NCI-H1105 (cell line): ENCODE measurements around the gene NPIPA8.
"Not testable (repeated sequence)": the region's sequence is repeated elsewhere in the genome, so short reads cannot be mapped to it uniquely, and the experiment has no call there.

Experiments used
- DNase-seq: peaks from one replicate; lab custom pipeline; 2025; lab: John Stamatoyannopoulos, UW

Gene NPIPA8

DNA sequence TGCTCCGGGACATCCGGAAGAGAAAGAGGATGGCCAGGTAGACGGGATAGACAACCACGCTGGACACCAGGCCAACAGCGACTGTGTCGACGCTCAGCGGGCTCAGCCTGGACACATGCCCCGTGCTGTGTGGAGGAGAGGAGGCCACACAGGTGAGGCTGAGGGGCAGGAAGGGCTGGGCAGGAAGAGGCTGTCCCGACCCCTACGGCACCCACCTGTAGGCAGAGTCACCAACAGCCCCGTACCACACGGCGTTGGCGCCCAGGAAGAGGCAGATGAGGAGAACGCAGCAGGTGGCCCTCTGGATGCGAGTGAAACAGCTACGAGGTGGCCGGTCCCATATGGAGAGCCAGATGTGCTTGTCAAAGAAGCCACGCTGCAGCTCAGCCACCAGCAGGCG is at the start of gene NPIPA8:
TSS of gene NPIPA8 (minus strand) at position 101 of the 400 bp plus-strand sequence. CDS start 4,074 bp downstream, outside the sequence.
- DNase-seq, result not testable (repeated sequence)

DNA sequence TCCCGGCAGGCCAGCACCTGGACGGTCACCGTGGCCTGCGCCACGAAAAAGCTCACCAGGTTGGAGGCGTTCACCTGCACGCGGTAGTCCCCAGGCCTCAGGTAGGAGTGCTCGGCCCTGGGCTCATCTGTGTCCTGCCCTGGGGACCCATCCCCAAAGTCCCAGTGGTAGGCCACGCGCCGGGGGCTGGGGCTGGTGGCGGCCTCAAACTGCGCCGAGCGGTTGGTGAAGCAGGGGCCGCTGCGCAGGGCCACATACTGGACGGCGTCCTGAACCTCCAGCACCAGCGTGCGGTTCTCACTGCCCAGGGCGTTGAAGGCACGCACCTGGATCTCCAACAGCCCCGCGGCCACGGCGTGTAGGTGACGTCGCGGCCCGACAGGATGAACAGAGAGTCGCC is 48.7 kb upstream of the NPIPA8 start:
- DNase-seq, result not testable (repeated sequence)

DNA sequence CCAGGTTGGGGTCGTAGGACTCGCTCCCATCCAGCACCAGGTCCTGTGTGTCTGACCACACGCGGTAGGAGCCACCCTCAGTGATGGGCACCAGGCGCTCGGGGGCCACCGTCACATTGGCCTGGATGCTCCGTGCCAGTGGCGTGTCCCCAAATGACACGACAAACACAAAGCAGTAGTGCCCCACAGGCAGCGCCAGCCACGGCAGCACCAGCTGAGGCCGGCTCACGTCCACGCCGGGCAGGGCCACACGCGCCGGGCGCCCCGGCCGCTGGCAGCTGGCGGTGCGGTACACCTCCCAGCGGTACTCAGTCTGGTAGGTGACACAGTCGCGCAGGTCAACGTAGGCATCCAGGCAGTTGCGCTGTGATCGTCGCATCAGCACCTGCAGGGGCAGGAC is 48.3 kb upstream of the NPIPA8 start:
- DNase-seq, result not testable (repeated sequence)

DNA sequence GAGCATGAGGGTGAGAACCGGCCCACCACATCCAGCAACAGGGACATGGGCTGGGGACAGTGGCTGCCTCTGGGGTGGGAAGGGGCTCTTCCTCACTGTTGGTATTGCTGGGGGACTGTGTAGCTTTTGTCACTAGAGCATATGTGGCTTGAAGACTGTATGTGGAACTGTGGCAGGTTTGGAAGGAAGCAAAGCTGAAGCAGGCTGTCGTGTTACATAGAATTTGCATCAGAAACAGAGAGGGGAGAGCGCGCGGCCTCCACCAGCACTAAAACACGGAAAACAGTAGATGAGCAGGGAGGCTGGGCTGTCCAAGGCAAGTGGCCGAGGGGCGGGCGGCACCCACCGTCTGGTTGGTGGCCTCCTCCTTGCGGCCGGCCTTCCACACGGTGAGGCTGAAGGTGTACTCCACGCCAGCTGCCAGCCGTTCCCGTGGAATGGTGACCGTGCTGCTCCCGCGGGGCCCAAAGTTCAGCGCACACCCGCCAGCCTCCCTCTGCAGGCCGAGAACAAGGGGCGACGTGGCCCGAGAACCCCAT is 47.6 kb upstream of the NPIPA8 start:
- DNase-seq, result not testable (repeated sequence)

DNA sequence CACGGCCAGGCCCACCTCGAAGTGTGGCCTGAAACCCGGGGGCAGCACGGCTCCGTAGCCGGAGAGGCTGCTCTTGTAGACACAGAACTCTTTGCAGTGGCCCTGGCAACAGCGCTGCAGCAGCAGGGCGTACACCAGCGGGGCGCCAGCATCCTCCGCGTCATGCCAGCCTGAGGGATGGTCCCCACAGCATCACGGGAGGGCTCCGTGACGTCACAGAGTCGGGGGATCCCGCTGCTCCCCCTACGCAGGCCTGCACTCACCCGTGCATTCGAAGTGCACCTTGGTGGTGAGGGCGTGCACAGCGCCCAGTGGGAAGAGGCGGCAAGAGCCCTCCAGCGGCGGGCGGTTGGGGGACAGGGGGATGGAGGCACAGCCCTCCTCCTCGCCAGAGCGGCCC is 46.2 kb upstream of the NPIPA8 start:
- DNase-seq, result not testable (repeated sequence)

DNA sequence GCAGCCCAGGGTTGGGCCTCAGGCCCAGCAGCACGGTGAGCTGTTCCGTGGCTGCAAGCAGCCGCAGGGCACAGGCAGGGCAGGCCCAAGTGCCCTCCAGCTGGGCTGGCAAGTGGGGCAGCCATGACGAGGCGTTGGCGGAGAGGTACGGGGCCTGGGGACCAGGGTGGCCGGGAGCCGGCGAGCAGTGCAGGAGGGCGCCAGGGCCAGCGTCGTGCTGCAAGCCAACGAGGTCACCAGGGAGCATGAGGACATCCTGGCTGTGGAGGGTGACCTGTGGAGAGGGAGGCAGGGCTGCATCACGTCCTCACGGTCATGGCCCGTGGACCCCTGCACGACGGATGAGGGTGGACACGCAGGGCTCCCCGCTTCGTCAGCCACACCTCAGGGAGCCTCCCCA is 11.2 kb upstream of the NPIPA8 start:
- DNase-seq, result not testable (repeated sequence)

DNA sequence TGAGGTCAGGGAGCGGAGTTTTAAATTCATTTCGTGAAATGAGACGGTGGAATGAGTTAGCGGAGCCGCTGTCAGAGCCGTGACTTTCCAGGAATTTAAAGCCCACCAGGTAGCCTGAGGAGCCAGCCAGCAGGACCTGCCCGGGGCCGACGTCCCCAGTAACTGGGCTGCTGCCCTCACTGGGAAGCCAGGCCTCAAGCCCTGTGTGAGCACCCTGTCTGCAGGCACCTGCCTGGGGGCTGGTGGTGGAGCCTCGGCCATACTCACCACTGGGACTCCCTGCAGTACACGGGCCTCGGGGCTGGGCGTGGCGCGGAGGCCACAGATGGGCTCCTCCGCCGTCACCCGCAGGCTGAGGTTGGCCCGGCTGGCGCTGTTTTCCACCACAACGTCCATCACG is 10.5 kb upstream of the NPIPA8 start:
- not testable (repeated sequence) for DNase-seq

DNA sequence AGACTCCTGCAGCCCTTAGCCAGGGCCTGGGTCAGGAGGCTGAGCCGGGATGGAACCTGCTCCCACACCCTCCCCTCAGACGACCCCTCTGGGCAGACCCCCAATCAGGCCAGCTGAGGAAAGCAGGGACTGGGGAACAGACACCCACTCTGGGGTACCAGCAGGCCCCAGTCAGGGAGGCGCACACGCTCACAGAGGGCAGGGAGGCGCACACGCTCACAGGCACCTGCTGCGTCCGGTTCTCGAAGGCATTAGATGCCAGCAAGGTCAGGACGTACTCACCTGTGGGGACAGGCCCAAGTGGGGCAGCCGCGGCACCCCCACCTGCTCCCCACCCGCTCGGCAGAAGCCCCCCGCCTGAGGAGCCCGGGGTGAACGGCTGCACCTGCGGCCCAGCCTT is 8.1 kb upstream of the NPIPA8 start:
- not testable (repeated sequence) for DNase-seq

DNA sequence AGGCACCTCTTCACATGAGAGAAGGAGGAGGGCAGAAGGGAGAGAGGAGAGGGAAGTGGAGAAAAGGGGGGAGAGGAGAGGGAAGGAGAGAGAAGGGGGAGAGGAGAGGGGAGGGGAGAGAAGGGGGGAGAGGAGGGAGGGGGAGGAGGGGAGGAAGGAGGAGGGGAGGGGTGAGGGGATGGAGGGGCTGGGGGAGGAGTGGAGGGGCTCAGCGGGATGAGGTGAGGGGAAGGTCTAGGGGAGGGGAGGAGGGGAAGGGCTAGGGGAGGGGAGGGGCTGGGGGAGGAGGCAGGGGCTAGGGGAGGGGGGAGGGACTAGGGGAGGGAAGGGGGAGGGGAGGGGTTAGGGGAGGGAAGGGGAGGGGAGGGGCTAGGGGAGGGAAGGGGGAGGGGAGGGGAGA is 5.5 kb upstream of the NPIPA8 start:
- DNase-seq, result not testable (repeated sequence)

DNA sequence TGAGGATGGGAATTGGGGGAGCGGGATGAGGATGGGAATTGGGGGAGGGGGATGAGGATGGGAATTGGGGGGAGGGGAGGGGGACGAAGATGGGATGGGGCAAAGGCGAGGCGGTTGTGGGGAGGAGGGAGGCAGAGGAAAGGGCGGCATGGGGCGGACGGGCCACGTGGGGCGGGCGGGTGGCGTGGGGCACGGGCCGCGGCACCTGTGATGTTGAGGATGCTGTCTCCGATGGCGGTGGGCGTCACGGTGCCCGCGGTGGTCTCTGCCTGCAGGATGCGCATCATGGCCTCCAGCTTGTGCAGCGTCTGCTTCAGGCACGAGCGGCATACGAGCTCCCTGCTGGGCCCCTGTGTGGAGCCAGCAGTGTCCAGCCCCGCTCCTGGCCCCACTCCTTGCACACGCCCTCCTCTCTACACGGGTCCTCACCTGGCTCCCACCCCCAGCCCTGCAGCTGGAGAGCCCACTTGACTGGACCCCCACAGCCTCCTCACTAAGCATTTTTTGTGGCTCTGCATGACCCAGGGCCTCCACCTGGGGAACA is 5.0 kb upstream of the NPIPA8 start:
- not testable (repeated sequence) for DNase-seq

DNA sequence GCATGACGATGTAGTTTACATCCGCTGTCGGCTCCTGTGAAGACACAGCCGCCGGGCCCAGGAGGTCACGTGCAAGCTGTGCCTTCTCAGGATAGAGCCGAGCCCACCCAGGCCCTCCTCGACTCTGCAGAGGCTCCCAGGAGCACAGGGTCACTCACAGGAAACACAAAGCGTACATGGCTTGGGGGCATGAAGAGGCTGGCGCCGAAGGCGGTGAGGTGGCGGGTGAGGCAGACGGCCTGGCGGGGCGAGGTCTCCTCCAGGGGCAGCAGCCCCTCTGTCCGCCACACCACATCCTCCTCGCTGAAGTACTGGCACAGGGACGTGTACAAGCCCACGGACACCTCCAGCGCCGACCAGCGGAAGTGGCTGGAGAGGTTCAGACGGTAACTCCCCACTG is 2.7 kb upstream of the NPIPA8 start:
- not testable (repeated sequence) for DNase-seq

DNA sequence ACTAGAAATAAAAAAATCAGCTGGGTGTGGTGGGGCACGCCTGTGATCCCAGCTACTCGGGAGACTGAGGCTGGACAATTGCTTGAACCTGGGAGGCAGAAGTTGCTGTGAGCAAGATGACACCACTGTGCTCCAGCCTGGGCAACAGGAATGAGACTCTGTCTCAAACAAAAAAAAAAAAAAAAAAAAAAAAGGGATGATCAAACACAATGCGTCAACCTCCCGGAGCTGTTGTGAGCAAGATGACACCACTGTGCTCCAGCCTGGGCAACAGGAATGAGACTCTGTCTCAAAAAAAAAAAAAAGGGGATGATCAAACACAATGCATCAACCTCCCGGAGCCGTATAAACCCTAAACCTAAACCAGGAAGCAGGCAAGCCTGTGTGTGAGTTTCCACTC is 24.7 kb downstream of the NPIPA8 start:
- not testable (repeated sequence) for DNase-seq

DNA sequence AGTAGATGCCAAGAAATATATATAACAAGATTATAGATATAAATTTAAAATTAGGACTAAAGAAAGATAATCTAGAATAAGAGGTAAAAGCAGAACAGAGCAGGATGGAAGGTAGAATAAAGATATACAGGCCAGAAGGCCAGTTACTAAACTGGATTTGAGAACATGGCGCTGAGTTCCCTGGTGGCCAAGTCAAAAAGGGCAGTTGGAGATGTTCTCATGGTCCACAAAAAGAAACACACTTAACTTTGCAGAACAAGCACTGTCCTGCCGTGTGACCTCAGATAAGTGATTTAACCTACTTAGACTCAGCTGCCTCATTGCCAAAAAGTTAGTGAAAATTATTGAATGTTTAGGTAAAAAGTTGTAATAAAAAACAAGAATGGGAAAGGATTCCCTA is 27.4 kb downstream of the NPIPA8 start:
- DNase-seq, result not testable (repeated sequence)

DNA sequence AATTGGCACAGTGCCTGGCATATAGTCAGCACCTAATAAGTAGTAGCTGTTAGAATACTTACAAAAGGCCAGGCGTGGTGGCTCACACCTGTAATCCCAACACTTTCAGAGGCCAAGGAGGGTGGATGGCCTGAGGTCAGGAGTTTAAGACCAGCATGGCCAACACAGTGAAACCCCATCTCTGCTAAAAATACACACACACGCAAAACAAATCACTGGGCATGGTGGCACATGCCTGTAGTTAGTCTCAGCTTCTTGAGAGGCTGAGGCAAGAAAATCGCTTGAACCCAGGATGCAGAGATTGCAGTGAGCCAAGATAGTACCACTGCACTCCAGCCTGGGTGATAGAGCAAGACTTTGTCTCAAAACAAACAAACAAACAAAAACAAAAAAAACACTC is 29.3 kb downstream of the NPIPA8 start:
- DNase-seq, result not testable (repeated sequence)

DNA sequence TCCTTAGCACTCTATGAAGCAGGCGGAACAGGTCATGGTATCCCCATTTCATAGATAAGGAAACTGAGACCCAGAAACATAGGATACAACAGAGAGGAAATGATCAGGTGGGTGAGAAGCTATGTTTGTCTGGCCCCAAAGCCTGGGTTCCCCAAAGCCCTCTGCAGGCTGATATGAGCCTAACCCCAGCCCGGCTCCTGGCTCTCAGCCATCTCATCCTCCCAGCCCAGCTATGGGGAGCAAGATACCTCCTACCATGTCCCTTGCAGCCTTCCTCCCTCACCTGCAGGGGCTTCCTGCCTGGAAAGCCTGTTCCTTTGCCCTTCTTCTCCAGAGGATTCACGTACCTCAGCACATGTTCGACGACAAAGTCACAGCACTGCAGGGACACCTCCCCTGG is 30.5 kb downstream of the NPIPA8 start:
- DNase-seq, result not testable (repeated sequence)

DNA sequence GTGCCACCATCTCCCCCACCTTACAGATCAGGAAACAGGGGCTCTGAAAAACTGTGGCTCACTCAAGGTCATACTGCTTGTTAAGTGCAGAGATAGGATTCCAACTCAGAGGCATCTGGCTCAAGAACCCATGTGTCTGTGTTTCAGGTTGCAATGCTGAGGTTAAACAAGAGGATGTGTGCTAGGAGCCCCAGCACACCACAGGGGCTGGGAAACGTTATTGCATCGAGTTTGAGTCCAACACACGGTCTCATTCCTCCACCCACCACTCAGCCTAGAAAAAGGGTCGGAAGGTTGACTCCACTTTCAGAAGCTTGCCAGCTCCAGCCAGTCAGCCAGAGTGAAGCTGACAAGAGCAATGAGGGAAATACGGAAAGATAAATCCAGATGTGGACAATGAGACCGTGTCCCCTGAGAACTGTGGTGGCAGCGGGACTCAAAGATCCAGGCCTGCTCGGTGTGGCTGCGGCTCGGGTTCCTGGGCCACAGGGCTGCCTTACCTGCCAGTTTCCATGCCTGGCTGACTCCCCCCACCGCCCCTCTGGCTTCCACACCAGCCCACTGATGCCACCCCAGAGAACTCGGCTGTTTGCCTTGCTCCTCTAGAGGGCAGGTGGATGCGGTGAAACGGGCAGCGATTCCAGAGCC is 33.4 kb downstream of the NPIPA8 start:
- DNase-seq, result not testable (repeated sequence)

DNA sequence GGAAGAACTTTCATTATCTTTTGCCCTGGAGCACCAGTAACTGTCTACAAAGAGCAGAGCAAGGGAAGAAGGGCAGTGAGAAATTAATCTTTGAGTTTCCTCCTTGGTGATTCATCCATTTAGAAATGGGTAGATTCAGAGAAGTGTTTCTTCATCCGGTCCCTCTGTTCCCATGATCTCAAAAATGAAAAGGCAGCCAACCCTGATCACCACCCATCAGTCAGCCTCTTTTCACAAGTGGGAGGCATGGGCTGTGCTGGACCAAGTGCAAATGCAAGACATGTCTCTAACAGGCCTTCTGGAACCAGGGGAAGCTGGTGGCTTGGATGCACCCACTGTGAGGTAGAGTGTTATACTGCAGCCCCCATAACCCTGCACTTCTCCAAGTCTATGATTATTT is 38.8 kb downstream of the NPIPA8 start:
- DNase-seq, result not testable (repeated sequence)

DNA sequence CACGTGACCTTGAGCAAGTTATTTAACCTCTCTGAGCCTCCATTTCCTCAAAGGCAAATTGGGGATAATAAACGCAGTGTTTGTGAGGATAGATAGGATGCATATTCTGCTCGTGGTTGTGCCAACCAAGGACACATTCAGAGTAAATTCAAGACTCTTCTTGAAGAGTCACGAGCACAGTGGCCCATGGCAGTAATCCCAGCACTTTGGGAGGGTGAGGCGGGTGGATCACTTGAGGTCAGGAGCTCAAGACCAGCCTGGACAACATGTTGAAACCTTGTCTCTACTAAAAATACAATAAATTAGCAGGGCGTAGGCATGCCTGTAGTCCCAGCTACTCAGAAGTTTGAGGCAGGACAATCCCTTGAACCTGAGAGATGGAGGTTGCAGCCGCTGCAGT is 39.6 kb downstream of the NPIPA8 start:
- DNase-seq, result not testable (repeated sequence)

DNA sequence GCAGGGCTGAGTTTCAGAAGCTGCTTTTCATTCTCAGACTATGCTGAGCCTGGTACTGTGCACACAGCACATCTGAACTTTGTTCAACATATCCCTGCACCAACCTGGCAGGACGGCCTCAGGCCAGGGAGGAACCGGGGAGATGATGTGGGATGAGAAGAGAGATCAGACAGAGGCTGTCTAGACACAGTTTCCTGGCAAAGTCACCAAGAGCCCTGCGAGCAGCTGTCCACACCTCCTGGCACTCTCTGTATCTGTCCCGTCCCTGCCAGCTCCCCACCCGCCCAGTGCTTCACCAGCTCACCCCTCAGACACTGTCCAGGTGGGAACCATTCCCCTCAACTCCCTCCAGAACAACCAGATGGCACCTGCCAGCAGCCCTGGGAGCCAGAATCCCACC is 42.2 kb downstream of the NPIPA8 start:
- DNase-seq, result not testable (repeated sequence)

DNA sequence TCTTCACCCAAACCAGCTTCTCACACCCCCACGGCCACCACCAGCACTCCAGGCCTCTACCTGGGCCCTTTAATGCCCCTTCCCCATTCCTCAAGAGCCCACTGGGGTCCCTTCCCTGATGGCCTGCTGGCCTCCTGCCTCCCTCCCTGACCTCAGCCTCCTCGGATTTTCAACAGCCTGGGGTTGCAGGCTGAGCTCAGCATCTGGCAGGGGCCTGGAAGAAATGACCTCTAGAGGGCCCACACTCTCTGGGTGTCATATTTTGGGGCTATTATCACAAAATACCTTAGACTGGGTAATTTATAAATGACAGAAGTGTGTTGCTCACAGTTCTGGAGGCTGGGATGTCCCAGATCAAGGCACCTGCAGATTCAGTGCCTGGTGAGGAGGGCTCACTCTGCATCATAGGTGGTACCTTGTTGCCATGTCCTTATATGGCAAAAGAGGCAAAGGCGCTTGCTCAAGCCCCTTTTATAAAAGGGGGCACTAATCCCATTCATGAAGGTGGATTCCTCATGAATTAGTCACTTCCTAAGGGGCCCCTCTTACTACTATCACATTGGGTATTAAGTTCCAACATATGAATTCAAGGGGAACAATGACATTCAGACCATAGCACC is 43.1 kb downstream of the NPIPA8 start:
- not testable (repeated sequence) for DNase-seq

DNA sequence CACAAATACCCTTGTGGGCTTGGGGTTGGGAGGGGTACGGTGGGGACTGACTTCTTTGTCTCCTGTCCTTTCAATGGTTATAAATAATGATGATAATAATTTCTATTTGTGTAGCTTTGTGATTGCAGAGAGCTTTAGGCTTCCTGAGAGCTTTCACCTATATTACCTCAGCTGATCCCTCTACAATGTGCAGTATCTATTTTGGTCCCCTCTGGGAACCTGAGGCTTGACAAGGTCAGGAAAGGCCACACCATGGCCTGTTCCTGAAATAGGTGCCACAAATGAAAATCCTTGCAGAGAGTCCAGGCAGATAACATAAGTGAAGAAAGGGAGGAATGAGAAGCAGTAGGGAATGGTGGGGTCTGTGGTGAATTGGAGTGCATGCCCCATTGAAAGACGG is 45.6 kb downstream of the NPIPA8 start:
- not testable (repeated sequence) for DNase-seq

DNA sequence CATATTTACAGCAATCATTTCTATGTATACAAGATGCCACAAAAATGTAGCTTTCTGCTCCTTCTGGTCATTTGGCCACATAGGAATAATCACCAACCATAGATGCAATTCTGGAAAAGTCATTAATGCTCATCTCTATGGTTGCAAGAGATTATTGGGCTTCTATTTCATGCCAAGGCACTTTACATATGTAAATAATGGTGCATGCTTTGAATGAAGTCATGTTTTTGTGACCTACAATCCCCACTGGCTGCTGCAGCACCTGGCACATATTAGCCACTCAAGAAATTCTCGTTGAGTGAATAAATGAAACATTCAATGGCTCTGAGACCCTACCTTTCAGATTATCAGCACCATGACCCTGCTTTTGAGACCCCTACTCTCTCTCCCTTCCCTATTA is 50.2 kb downstream of the NPIPA8 start:
- not testable (repeated sequence) for DNase-seq

DNA sequence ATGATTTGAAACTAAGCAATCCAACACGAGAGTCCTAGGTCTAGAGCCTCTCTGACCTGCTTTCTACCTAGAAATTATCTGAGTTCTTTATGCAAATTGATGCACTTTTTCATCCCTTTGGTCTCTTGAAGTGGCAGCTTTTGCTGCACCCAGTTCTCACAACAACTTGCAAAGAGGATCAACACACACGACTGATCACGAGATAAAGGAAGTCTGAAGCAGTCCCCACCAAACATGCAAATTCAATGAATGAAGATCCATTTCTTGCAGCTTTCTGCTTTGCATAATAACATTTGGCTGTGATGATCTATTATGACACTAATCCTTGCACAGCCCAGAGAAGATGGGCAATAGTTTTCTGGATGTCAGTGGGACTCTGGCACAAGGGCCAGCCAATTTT is 56.2 kb downstream of the NPIPA8 start:
- DNase-seq, result not testable (repeated sequence)
